GM19324 (cell line): ENCODE measurements around the gene NTM.

ENCODE experiments used
- ATAC-seq: cut with Tn5 transposase; IDR thresholded peaks from one replicate; pipeline ENCODE4 v1.9.1; 2021; ENCODE audit warnings: mild to moderate bottlenecking, moderate library complexity; ENCODE audit not compliant: unreplicated experiment, low FRiP score

NTM gene

DNA sequence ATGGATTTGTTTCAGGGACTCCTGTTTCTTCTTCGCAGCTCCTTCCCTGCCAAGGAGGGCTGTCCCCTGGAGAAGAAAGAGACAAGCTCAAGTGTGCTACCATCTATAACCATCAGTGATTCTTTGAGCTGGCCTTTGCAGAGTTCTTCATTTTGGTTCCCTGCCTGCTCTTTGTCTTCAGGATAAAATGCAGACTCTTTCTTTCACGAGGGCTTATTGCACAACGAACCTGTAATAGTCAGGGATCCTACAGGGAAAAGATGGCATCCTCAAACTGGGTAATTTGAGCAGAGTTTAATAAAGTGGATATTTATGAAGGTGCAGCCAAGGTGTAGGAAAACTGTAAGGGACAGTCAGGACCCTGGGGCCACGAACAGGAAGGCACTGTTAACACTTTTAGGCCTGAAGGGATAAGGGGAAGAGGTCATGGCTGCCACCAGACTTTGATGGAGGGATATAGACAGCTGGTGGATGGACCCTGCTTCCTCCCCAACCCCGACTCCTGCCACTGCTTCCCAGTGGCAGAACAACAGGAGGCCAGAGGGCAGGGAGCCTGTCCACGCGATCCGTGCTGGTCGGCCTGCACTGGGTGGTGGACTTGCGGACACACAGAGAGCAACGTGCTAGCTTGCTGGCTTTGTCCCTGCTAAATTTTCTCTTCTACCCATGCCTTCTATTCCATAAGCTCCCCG is 767.0 kb downstream of the NTM start:
- ATAC-seq = no peak

DNA sequence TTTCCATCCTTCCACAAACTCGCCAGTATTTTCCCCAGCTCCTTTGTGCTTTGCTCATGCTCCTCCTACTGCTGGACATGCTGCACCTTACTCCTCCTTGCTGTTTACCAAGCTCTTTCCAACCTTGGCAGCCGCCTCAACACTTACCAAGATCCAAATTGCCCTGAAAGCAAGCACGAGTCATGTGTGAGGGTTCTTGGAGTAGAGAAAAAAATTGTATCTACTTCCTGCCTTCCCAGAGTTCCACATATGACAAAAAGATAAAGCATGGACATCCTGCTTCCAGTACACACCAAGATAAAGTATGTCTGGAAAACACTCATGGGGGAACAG is 767.5 kb downstream of the NTM start:
- ATAC-seq = no peak

DNA sequence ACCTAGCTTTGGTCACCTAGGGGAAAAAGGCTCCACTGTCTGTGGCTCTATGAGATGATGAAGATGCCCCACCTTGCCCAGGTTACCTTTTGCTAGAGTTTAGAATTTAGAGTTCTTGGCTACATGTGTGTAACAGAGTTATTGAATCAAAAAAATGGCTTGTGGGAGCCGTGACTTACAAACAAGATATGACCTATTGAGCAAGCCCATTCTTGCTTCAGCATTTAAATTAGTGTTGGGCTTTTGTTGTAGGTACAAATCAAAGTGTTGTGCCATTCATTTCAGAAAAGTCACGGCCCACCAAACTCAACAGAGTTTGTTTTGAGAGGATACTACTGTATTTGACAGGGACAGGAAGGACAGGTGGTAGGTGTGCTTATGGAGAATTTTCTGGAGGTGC is 768.8 kb downstream of the NTM start:
- no peak for ATAC-seq

DNA sequence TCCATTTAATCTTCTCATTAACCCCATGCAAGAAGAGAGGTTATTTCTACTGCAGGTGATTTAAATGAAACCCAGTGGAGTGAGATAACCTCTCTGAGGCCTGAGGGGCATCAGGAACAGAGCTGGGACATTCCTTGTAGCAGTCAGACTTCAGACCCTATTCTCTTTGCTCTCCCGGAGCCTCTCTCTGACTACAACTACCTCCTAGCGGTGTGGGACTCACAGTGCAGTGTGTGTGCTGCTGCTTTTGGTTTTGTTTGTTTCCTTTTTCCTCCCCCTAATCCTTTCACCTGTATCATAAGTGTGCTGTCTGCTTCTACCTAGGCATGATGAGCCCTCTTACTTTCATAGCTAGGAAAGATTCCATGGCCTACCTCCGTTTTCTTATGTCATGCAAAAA is 769.6 kb downstream of the NTM start:
- no peak for ATAC-seq

DNA sequence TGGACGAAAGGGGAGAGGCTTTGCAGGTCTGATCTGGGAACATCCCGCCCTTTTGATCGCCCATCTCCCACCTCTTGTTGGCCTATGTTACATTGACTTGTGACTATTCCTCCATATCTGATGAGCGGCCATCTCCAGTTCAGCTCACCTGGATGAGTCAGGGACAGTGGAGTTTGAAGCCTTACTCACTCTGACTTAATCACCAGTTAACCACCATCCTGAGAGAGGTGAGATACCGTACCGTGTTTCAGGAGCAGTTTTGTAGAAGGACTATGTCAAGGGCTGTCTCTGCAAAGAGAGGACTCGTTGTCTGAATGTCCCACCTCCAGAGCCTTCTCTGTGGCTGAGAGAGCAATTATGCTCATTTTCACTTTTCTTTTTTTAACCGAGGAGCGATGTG is 771.7 kb downstream of the NTM start:
- no peak for ATAC-seq

DNA sequence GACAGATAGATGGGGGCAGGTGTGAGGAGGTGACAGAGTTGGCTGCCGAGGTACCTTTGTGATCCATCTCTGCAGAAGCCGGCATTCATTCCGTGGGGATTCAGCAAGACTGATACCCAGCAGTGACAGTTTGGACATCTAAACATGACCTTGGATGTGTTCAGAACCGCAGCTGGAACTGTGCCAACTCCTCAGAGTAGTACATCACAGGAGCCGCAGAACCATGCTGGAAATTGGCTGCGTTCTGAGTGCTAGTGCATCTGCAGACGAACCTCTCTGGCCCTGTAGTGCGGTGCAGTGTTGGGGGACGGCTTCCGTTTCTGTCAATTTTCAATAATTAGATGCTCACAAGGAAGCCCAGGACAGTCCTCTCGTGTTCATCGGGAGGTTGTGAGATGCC is 772.1 kb downstream of the NTM start:
- no peak for ATAC-seq

DNA sequence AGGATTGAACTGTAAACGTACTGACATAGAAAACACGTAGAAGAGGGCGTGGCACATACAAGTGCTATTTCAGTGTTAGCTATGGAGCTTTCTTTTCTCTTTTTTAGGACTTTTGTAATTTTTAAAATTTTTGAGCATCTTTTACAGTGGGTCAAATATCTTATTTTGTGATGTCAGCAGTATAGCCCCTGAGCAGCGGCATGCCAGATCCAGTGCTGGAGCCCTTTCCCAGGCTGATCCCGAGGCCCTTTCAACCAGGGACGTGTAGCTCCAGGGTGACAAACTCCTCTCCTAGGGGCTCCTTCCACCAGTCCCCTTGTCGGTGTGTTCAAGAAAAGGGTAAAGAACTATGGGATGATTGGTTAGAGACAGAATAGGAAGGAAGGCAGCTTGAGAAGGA is 777.0 kb downstream of the NTM start:
- ATAC-seq = no peak

DNA sequence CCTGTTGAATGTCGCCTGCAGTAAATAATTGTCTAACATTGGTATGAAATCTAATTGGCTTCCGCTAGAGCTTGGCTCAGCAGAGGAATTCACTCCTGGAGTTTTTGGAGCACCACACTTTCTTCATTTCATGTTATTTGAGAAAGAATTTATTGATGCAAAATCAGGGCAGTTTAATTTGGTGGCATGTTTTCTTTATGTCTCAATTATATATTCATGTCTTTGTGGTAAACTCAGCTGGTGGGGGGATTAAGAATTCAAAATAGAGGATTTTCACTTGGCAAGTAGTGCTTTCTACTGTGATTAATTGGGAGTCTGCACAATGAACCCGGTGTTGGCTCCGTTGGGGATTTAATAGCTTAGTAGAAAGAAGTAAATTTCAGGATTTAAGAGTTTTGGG is 784.4 kb downstream of the NTM start:
- no peak for ATAC-seq

DNA sequence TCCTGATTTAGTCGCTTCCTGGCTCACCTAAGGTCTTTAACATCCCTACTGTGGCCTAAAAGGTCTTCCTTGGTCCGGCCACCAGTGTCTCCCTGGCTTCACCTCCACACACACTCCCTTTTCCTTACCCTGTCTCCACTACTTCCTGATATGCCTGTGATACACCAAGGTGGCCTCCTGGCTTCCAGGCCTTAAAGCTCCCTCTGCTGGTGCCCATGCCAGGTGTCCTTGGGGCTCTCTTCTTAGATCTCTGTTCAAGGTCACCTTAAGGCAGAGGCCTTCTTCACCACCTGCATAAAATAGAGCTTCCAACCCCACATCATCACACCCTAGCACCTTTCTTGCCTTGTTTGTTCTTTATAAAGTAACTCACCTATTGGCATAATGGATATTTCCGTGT is 787.7 kb downstream of the NTM start:
- ATAC-seq = no peak

DNA sequence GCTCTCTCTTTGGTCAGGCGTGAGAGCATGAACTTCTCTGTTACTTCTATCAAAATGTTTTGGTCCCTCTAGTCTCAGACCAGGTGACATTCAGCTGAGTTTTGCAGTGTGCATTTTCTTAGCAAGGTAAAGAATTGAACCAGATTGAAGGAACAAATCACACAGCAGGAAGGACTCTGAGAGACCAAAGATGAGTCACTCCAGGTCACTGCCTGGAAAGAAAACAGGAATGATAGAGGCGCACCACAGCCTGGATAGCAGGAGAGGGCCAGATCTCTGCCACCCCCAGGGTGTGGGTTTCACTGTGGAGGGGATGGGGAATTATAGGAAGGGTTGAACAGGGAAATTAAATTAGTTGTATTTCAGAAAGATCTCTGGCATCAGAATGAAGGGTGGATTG is 788.3 kb downstream of the NTM start:
- ATAC-seq = no peak

DNA sequence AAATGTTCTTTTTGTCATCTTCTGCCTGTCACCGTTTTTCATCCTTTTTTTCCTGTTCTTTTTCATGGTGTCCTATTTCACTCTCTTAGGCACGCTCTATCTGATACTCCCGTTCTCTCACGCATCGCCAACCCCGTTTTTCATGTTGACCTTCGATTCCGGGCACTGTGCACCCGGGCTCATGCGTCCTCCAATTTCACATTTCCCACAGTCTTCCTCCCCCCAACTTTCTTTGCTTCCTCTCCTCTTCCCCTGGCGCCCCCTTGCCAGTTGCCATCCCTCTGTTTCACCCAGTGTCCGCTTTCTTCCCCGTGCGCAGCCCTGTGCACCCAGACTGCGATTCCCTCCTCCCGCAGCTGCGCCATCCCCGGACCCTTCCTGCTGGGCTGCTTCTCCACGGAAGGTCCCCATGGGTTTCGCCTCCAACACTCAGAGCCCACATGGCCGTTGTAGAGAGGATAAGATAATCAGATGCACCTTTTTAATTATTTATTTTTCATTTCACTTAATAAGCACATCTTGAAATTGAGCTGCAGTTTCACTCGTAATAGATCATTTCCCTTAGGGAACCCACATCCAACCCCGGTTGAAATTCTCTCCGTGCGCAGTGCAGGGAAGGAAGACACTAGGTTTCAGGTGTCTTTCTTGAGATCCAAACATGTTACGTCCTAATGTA is 791.1 kb downstream of the NTM start:
- ATAC-seq = no peak

DNA sequence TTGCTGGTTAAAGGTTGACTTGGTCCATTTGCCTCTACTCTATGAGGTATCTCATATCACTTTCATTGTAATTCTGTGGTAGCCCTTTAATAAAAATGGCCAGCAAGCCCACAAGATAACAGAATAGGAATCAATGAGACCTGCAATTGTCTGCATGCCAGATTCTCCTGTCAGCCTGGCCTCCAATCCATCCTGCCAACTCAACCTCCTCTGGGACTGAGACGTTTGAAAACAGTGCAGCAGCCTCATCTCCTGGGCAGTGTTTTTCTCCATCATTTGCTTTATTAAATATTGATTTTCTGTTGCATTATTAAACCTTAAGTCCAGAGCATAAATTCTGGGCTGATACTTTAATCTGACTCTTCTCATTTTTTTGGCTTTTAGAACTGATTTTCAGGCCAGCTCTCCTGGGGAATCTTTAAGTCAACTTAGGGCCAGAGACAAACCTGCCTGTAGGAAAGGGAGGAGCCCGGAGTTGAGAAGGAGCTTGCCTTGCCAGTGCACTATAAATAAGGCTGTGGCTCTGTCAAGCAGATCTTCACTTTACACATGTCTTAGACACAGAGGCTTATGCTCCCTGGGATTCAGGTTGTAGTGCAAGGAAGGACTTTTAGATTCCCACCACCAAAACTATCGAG is 798.0 kb downstream of the NTM start:
- no peak for ATAC-seq

DNA sequence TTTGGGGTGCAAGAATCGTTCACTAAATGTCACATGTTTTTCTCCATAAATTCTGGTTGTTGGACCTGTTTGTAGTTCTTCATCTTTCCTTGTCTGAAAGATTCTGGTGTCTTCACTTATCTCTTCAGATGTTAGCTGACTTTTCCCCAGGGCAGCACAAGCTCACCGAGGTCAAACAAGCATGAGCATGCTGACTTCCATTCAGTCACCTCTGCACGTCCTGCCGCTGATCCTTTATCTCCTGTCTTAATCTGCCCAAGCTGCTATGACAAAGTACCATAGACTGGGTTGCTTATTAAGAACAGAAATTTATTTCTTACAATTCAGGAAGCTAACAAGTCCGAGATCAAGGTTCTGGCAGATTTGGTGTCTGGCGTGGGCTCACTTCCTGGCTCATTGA is 800.6 kb downstream of the NTM start:
- ATAC-seq = no peak

DNA sequence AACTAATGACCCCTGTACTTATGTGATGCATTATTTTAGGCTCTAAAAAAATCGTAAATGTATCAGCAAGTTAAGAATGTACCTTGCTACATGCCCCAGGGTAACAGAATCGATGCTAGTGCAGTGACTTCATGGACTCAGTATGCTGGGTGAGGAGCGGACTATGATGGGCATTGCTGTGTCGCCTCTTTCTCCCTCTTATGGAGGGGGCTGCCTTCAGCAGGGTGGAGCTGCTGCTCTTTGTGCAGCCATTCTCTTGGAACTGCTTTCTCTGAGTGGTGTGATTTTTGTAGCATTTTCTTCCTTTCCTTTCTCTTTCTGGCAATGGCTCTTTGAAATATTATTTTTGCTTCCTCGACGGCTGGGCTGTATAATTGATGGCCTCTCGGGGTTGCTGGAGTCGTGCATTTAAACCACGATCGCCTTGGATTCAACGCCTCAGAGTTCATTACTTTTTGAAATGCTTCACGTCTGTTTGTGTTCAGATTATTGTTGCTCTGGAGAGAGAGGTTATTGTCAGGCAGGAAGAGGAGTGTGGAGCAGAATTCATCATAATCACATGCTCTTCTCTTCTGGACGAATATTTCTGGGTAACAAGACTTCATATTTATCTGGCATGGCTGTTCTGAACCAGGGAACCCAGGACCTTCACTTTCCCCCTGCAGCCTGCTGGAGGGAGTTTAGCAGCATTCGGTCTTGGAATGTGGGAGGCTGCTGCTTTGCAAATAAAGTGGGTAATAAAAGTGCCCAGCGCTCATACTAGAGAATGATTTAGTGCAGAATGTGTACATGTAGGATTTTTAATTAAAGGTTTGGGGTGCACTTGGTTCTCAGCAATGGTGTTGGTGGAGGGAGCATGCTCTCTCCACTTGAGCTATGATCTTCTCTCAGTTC is 804.2 kb downstream of the NTM start:
- ATAC-seq = no peak

DNA sequence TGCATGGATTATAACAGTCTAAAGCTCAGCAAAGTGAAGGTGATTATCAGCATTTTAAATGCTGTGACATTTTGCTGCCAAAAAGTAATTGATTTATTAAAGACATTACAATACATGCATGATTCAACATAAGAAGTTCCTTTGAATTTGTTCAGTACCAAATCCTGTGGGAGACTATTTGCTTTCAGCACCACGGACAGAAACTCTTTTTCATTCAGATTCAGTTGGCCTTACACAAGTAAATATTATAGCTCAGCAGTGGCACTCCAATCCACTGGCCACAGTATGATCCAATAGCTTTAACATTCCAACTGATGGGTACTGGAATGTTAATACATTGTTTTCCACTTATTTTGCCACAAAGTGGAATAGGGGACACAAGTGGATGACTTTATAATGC is 806.7 kb downstream of the NTM start:
- no peak for ATAC-seq

DNA sequence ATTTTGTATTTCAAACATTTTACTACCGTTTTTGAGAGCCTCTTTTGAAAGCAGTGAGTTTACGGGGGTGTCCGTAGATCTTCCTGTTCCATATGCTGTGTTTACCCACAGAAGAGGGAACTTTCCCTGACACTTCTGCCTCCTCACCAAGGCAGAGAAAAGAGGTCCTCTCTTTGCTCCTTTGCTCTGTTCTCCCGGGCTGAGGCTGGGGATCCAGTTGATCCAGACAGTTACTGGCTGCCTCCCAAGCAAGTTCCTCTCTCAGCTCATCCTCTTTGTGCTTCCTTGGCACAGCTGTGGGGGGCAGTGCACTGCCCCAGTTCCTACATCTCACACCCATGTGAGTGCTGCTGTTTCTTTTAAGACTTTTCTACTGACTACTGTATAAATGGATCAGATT is 813.7 kb downstream of the NTM start:
- no peak for ATAC-seq

DNA sequence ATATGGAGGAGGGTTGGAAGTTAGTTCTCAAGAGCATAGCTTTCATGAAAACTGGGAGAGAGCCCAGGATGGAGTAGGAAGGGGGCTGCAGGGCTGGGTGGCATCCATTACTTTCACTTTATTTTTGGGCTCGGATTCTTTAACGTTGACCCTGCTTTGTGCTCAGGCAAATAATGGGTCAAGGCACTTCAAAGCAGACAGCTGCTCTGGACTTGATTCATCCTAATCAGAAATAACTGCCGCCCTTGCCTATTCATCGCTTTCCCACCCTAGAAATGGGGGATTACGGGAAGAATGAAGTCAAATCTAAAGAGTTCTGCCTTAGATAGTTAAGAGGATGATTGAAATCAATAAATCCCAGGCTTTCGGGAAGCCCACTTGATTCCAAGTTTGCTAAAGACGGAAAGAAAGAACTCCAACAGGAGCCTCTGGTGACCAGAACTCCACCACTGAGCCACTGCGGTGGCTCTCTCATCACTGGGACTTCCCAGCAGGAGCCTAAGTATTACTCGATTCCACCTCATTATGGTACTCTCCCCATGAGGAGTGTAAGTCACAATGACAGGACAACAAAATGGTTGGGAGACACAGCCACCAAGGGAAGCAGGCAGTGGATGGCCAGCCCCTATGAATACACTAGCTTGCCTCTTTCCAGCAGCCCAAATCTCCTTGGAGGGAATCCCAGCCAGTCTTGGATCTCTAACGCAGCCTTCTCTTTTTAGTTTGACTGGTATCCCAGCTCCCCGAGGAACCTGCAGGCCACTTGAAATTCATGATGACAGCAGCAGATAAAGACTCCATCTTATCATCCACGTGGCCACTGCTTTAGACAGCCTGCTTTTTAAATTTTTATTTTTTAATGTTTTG is 815.5 kb downstream of the NTM start:
- ATAC-seq = no peak

DNA sequence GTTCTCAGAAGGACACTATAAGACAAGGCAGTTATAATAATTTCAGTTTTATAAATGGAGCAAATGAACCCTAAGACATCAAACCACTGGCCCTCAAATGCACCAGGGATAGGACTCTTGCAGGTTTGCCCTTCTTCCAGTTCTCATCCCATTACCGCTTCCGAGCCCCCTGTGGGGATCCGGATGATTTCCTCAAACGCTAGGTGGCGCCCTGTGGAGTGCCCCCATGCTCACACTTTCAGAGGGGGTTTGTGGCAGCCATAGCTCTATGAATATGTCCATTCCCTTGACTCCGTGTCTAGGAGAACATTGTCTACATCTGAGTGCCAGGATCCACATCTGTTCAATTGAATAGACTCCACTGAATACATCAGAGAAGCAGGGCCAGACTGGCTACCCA is 816.3 kb downstream of the NTM start:
- ATAC-seq = no peak

DNA sequence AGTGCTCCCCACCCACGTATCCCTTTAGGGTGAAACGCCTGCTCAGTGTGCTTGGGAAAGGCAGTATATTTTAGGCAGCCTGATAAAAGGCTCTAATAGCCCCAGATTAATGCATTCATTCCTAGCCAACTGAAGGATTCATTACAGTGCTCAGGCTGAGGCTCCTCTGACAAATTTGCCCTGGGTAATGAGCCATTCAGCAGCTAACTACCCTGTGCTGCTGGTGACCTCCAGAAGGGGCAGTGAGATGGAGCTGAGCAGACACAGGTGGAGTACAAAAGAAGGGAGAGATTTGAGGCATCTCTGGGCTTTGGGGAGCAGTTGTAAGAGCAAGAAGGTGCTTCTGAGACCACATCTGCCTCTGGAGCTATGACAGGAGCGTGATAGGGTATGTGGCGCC is 817.0 kb downstream of the NTM start:
- ATAC-seq = no peak

DNA sequence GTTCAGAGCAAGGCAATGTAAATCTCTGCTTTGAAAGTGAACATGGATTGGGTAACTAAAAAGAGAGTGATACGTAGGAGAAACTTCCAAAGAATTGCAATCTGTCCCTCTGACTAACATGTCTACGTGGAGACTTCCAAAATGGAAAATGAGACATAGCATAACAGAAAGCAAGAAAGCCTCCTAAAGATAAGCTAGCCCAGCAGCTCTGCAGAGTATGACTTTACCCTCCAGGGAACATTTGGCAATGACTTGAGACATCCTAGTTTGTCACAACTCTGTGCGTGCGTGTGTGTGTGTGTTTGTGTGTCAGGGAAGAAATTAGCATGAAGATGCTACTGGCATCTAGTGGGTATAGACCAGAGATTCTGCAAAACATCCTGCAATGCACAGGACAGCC is 817.4 kb downstream of the NTM start:
- ATAC-seq = no peak
